GM23248 (cell line): ENCODE results near the gene INHBB.

Experiments
- EZH2 ChIP-seq: fragments of 200-600 bp; sonication (generic); IDR thresholded peaks from 2 replicates; pipeline ENCODE4 v1.6.1; 2018; ENCODE audit warnings: antibody characterized with exemption, mild to moderate bottlenecking; ENCODE audit not compliant: insufficient read depth, poor library complexity, severe bottlenecking
- EZH2phosphoT487 ChIP-seq: fragments of 200-600 bp; sonication (generic); IDR thresholded peaks from 2 replicates; pipeline ENCODE4 v1.6.1; 2018; ENCODE audit warnings: antibody characterized with exemption, moderate library complexity, mild to moderate bottlenecking, low read depth; ENCODE audit not compliant: insufficient read depth

- TF ChIP-seq EZH2phosphoT487 (no peak), EZH2 (no peak)
Observed at GRCh38 chr2:120360307-120360855, 14.4 kb downstream of the INHBB start.
